Hepatocyte (in vitro differentiated cells): ENCODE measurements around the gene EEPD1. TPM values are rescaled to one million over a fixed set of nuclear protein-coding genes. Genes with fewer than 3 reads are reported as not detected.

ENCODE experiments used
- DNase-seq: peaks from one replicate; pipeline ENCODE4 v3.0.0-alpha.2; 2016; ENCODE audit warnings: low spot score
- H2AFZ ChIP-seq: fragments of 200-600 bp; sonication (generic); 2 replicates; pipeline ENCODE4 v1.6.0; 2016; ENCODE audit warnings: antibody characterized with exemption, mild to moderate bottlenecking
- H3K27ac ChIP-seq: fragments of 200-600 bp; sonication (generic); 2 replicates; pipeline ENCODE4 v1.5.1; 2016; ENCODE audit warnings: mild to moderate bottlenecking
- H3K27me3 ChIP-seq: fragments of 200-600 bp; sonication (generic); 2 replicates; pipeline ENCODE4 v1.6.1; 2016
- H3K36me3 ChIP-seq: fragments of 200-600 bp; sonication (generic); replicated peaks from 2 replicates; pipeline ENCODE4 v1.5.1; 2016; ENCODE audit warnings: low read depth; ENCODE audit not compliant: insufficient read depth
- H3K4me1 ChIP-seq: fragments of 200-600 bp; sonication (generic); 2 replicates; pipeline ENCODE4 v1.5.1; 2016; ENCODE audit warnings: mild to moderate bottlenecking, moderate library complexity; ENCODE audit not compliant: insufficient read depth
- H3K4me2 ChIP-seq: fragments of 200-600 bp; sonication (generic); 2 replicates; pipeline ENCODE4 v1.6.0; 2016
- H3K4me3 ChIP-seq: fragments of 200-600 bp; sonication (generic); 2 replicates; pipeline ENCODE4 v1.5.1; 2016; ENCODE audit warnings: mild to moderate bottlenecking
- H3K79me2 ChIP-seq: fragments of 200-600 bp; sonication (generic); 2 replicates; pipeline ENCODE4 v1.6.0; 2017; ENCODE audit warnings: mild to moderate bottlenecking
- H3K9me2 ChIP-seq: fragments of 200-600 bp; sonication (generic); replicated peaks from 2 replicates; pipeline ENCODE4 v1.6.0; 2017; ENCODE audit warnings: mild to moderate bottlenecking; ENCODE audit not compliant: insufficient read depth
- H3K9me3 ChIP-seq: fragments of 200-600 bp; sonication (generic); 2 replicates; pipeline ENCODE4 v1.5.1; 2016; ENCODE audit warnings: low read depth, mild to moderate bottlenecking
- H4K20me1 ChIP-seq: fragments of 200-600 bp; sonication (generic); 2 replicates; pipeline ENCODE4 v1.6.0; 2016; ENCODE audit warnings: mild to moderate bottlenecking; ENCODE audit not compliant: insufficient read depth, poor library complexity, severe bottlenecking
- CTCF ChIP-seq: fragments of 200-600 bp; sonication (generic); IDR thresholded peaks from 2 replicates; pipeline ENCODE4 v1.5.1; 2016; ENCODE audit warnings: antibody characterized with exemption, mild to moderate bottlenecking; ENCODE audit not compliant: poor library complexity
- EZH2 ChIP-seq: fragments of 200-600 bp; sonication (generic); IDR thresholded peaks from 2 replicates; pipeline ENCODE4 v1.6.1; 2016; ENCODE audit warnings: antibody characterized with exemption, mild to moderate bottlenecking, borderline replicate concordance
- EZH2phosphoT487 ChIP-seq: fragments of 200-600 bp; sonication (generic); IDR thresholded peaks from one replicate; pipeline ENCODE4 v1.6.1; 2018; ENCODE audit warnings: antibody characterized with exemption, mild to moderate bottlenecking, low read depth, moderate library complexity; ENCODE audit not compliant: unreplicated experiment, severe bottlenecking
- WGBS: methylation state at CpG from one replicate; pipeline ENCODE4 v1.1.6; 2016; ENCODE audit warnings: low lambda C conversion rate; ENCODE audit errors: missing lambda C conversion rate; 5-methylcytosine and 5-hydroxymethylcytosine counted together
- polyA plus RNA-seq: library from polyadenylated mRNA; unstranded; fragments of >200 nt; fragmentation: Nextera tagmentation; extraction: Ambion mirVana; gene quantifications from 2 replicates; pipeline ENCODE4 v1.2.1, GENCODE V29; 2016
- total RNA-seq: library from RNA; depleted of rRNA; stranded (reverse); fragments of >200 nt; gene quantifications from 2 replicates; pipeline ENCODE4 v1.2.3, GENCODE V29; 2014

The EEPD1 gene
- total and polyA plus RNA-seq, 2 experiments from 2014 or later: 7.7 to 14.2 TPM

GRCh38 chr7:36312064-36312914 is 159.2 kb downstream of the EEPD1 start:
- H3K27ac ChIP-seq: no peak overlapping the region

GRCh38 chr7:36312915-36313334 is 159.9 kb downstream of the EEPD1 start:
- no peaks in the 10 kb centered on the region for H4K20me1 ChIP-seq
- H3K27ac ChIP-seq: no peak overlapping the region
- no peak overlapping the region for H3K4me2 ChIP-seq
- H3K79me2 ChIP-seq: no peaks in the 10 kb centered on the region
- WGBS: 95% methylated on average over 11 of the region's 18 CpGs
- no peaks in the 10 kb centered on the region for H3K36me3 ChIP-seq
- no peaks in the 10 kb centered on the region for H3K27me3 ChIP-seq
- no peaks in the 10 kb centered on the region for H3K4me1 ChIP-seq
- H3K9me2 ChIP-seq: no peaks in the 10 kb centered on the region
- no peak for DNase-seq
- no peaks in the 10 kb centered on the region for H3K9me3 ChIP-seq
- no peak overlapping the region for H2AFZ ChIP-seq
- TF ChIP-seq CTCF: no peak
- TF ChIP-seq EZH2: no peak
- H3K4me3 ChIP-seq: no peak overlapping the region

More at GRCh38 chr7:36312064-36312914, 159.2 kb downstream of the EEPD1 start:
- Histone ChIP-seq H3K4me2 (no peak overlapping the region), H3K79me2 (no peaks in the 10 kb centered on the region), H3K4me3 (no peak overlapping the region), H4K20me1 (no peaks in the 10 kb centered on the region), H3K27me3 (no peaks in the 10 kb centered on the region), H2AFZ (no peak overlapping the region), H3K4me1 (no peaks in the 10 kb centered on the region), H3K9me3 (no peaks in the 10 kb centered on the region), H3K36me3 (no peaks in the 10 kb centered on the region), H3K9me2 (no peaks in the 10 kb centered on the region)
- WGBS: 73% methylated on average over 15 of the region's 15 CpGs
- peak; percentile 38 for TF ChIP-seq CTCF
- no peak for TF ChIP-seq EZH2phosphoT487
- no peak for TF ChIP-seq EZH2
- DNase-seq: peak; percentile 69

GRCh38 chr7:36313607-36314006 is 160.6 kb downstream of the EEPD1 start:
- H3K9me2 ChIP-seq: no peaks in the 10 kb centered on the region
- no peaks in the 10 kb centered on the region for H3K36me3 ChIP-seq
- WGBS: 88% methylated on average over 6 of the region's 6 CpGs
- no peak for TF ChIP-seq EZH2
- TF ChIP-seq EZH2phosphoT487: no peak
- TF ChIP-seq CTCF: no peak
- no peaks in the 10 kb centered on the region for H3K4me1 ChIP-seq
- no peak for DNase-seq
- H3K4me2 ChIP-seq: no peak overlapping the region
- H4K20me1 ChIP-seq: no peaks in the 10 kb centered on the region
- no peak overlapping the region for H3K27ac ChIP-seq
- no peaks in the 10 kb centered on the region for H3K79me2 ChIP-seq
- no peaks in the 10 kb centered on the region for H3K27me3 ChIP-seq
- no peak overlapping the region for H2AFZ ChIP-seq
- no peaks in the 10 kb centered on the region for H3K9me3 ChIP-seq
- no peak overlapping the region for H3K4me3 ChIP-seq
